GM12878 (cell line): ENCODE results near the gene CGB5. TPM values are rescaled to one million over a fixed set of nuclear protein-coding genes. Genes with fewer than 3 reads are reported as not detected.
"Not testable (repeated sequence)": the region's sequence is repeated elsewhere in the genome, so short reads cannot be mapped to it uniquely, and the experiment has no call there.

Experiments
- ATAC-seq: fragments of 200-7000 bp; cut with Tn5 transposase; 3 replicates; pipeline ENCODE4 v1.9.1; 2020; ENCODE audit warnings: mild to moderate bottlenecking, moderate library complexity
- BruUV-seq: library from RNA; stranded (reverse); fragments of 400-500 nt; replicated peaks from 2 replicates; lab custom pipeline; 2021; lab: Mats Ljungman, UMichigan
- CTCF ChIA-PET: fragments of 300-600 bp; sonication (Branson Sonifier 250); formaldehyde crosslinking; extraction: SDS; loops from one replicate; lab custom pipeline; 2021; ENCODE audit warnings: inconsistent platforms; lab: Yijun Ruan, JAX
- POLR2A ChIA-PET: fragments of 350-600 bp; formaldehyde crosslinking; extraction: SDS; loops from one replicate; lab custom pipeline; 2021; ENCODE audit warnings: inconsistent platforms; lab: Charles Lee
- RAD21 ChIA-PET: fragments of 300-600 bp; sonication (Branson Sonifier 250); formaldehyde crosslinking; loops from one replicate; lab custom pipeline; 2023; ENCODE audit warnings: antibody characterized with exemption; ENCODE audit not compliant: unreplicated experiment; lab: Charles Lee
- SMC1A ChIA-PET: fragments of 300-600 bp; sonication (Branson Sonifier 250); formaldehyde crosslinking; loops from one replicate; lab custom pipeline; 2023; ENCODE audit not compliant: unreplicated experiment, uncharacterized antibody; lab: Charles Lee
- DNase-seq: peaks from one replicate; pipeline ENCODE4 v3.0.0-alpha.2; 2011; ENCODE audit warnings: low read depth, low spot score
- FAIRE-seq: peaks from 3 replicates; lab custom pipeline; 2011; peaks lifted over from hg19 to GRCh38; lab: Jason Lieb, UNC
- H2AFZ ChIP-seq: 2 replicates; pipeline ENCODE4 v1.6.0; 2011; ENCODE audit warnings: low read depth, low read length, control low read depth; ENCODE audit not compliant: control insufficient read depth
- H3K27ac ChIP-seq: 2 replicates; pipeline ENCODE4 v1.5.1; 2011; ENCODE audit warnings: control low read depth; ENCODE audit not compliant: control insufficient read depth, insufficient read depth
- H3K27me3 ChIP-seq, 2 experiments: replicated peaks in 1 of 2; 2 replicates each; pipeline versions ENCODE4 v1.6.0 to v1.6.1; 2011; ENCODE audit warnings: low read length in 1 of 2; ENCODE audit not compliant: control insufficient read depth in 2 of 2, insufficient read depth in 2 of 2
- H3K36me3 ChIP-seq, 2 experiments: 2 replicates each; pipeline ENCODE4 v1.5.1; 2011; ENCODE audit warnings: low read length in 1 of 2; ENCODE audit not compliant: control insufficient read depth in 2 of 2, insufficient read depth in 2 of 2
- H3K4me1 ChIP-seq: 2 replicates; pipeline ENCODE4 v1.6.1; 2011; ENCODE audit warnings: mild to moderate bottlenecking, low read length, moderate library complexity, mixed read lengths; ENCODE audit not compliant: control insufficient read depth, insufficient read depth
- H3K4me2 ChIP-seq: 2 replicates; pipeline ENCODE4 v1.6.0; 2011; ENCODE audit warnings: control low read depth; ENCODE audit not compliant: control insufficient read depth, insufficient read depth
- H3K4me3 ChIP-seq: fragments of 200-600 bp; sonication (generic); 2 replicates; pipeline ENCODE4 v1.5.1; 2016
- H3K79me2 ChIP-seq: 2 replicates; pipeline ENCODE4 v1.6.0; 2011; ENCODE audit warnings: low read length; ENCODE audit not compliant: control insufficient read depth, insufficient read depth
- H3K9ac ChIP-seq: 2 replicates; pipeline ENCODE4 v1.8.0; 2011; ENCODE audit warnings: low read length, control low read depth, mixed read lengths; ENCODE audit not compliant: control insufficient read depth, insufficient read depth
- H3K9me3 ChIP-seq: replicated peaks from 3 replicates; pipeline ENCODE4 v1.5.1; 2011; ENCODE audit warnings: mild to moderate bottlenecking, low read length; ENCODE audit not compliant: control insufficient read depth, insufficient read depth
- H4K20me1 ChIP-seq: 2 replicates; pipeline ENCODE4 v1.6.0; 2011; ENCODE audit not compliant: control insufficient read depth, insufficient read depth
- ATF2 ChIP-seq: IDR thresholded peaks from 2 replicates; pipeline ENCODE4 v1.6.1; 2012; ENCODE audit warnings: low read length, inconsistent platforms
- CHD2 ChIP-seq: IDR thresholded peaks from 2 replicates; pipeline ENCODE4 v1.6.1; 2011; ENCODE audit warnings: low read depth, low read length, improper control_type of control experiment, borderline replicate concordance
- FOXM1 ChIP-seq: IDR thresholded peaks from 2 replicates; pipeline ENCODE4 v1.6.1; 2012; ENCODE audit warnings: low read depth, mild to moderate bottlenecking, inconsistent platforms, low read length, moderate library complexity
- IRF3 ChIP-seq: fragments of 450-650 bp; IDR thresholded peaks from 2 replicates; pipeline ENCODE4 v1.6.1; 2014; ENCODE audit warnings: mild to moderate bottlenecking
- RUNX3 ChIP-seq: IDR thresholded peaks from 2 replicates; pipeline ENCODE4 v1.6.1; 2012; ENCODE audit warnings: low read length, inconsistent platforms
- SPI1 ChIP-seq: IDR thresholded peaks from 2 replicates; pipeline ENCODE4 v1.6.1; 2011; ENCODE audit warnings: low read depth, mild to moderate bottlenecking, low read length, moderate library complexity, borderline replicate concordance; ENCODE audit not compliant: insufficient read depth
- WRNIP1 ChIP-seq: IDR thresholded peaks from 2 replicates; pipeline ENCODE4 v1.6.1; 2011; ENCODE audit warnings: low read depth, low read length, improper control_type of control experiment, borderline replicate concordance
- ZNF217 ChIP-seq: fragments of 450-650 bp; IDR thresholded peaks from 2 replicates; pipeline ENCODE4 v1.6.1; 2017; ENCODE audit warnings: antibody characterized with exemption, mild to moderate bottlenecking
- WGBS: methylation state at CpG from one replicate; pipeline ENCODE4 v1.1.6; 2016; ENCODE audit warnings: low lambda C conversion rate; ENCODE audit not compliant: insufficient replicate concordance, insufficient coverage; ENCODE audit errors: missing lambda C conversion rate; 5-methylcytosine and 5-hydroxymethylcytosine counted together
- in situ Hi-C: fragments of 300-500 bp; cut with MboI; formaldehyde crosslinking; loops from 9 replicates; pipeline ENCODE4 v1.14.3; 2018; ENCODE audit warnings: mixed read lengths
- intact Hi-C: fragments of 100-400 bp; cut with micrococcal nuclease; formaldehyde crosslinking; loops from one replicate; pipeline ENCODE4 v1.14.2; 2022; ENCODE audit not compliant: unreplicated experiment
- polyA plus RNA-seq, 11 experiments: library from polyadenylated mRNA; depleted of rRNA in 4 of 11; unstranded in 6 of 11; stranded (reverse) in 5 of 11; fragments of >200 nt; fragmentation: Nextera tagmentation in 4 of 11; fragmentation: Illumina TruSeq in 1 of 11; extraction: Ambion mirVana in 4 of 11; extraction: Trizol in 1 of 11; gene quantifications; 1 replicate in 1 of 11; 2 replicates in 10 of 11; pipeline versions ENCODE4 v1.2.1 to v1.2.3, GENCODE V29; 2011 to 2016; ENCODE audit warnings: inconsistent platforms in 2 of 11, missing spikeins in 2 of 11, low read depth in 1 of 11
- total RNA-seq, 4 experiments: library from RNA; depleted of rRNA in 3 of 4; stranded (reverse); fragments of >200 nt in 3 of 4; fragmentation: Illumina TruSeq in 1 of 4; extraction: Trizol in 1 of 4; gene quantifications; 2 replicates each; pipeline versions ENCODE4 v1.2.1 to v1.2.3, GENCODE V29; 2013 to 2021

Gene CGB5
- total and polyA plus RNA-seq, 10 of the 15 experiments (the other 5 are each of a cell fraction or from before 2014, with no cell fraction given) = not detected

GRCh38 chr19:49022116-49022515 lies 21.5 kb upstream of the CGB5 start:
- SMC1A ChIA-PET = no interaction called here
- TF ChIP-seq ZNF217 = no peak
- no peak for TF ChIP-seq SPI1
- TF ChIP-seq CHD2 = no peak
- no peak for TF ChIP-seq WRNIP1
- no peak for TF ChIP-seq FOXM1
- TF ChIP-seq ATF2 = no peak
- no peak for TF ChIP-seq IRF3
- no peak for TF ChIP-seq RUNX3
- FAIRE-seq (no peak), DNase-seq (no peak), ATAC-seq (no peak)
- Histone ChIP-seq H3K27ac (no peak overlapping the region), H3K9me3 (no peaks in the 10 kb centered on the region), H3K36me3 (no peaks in the 10 kb centered on the region), H2AFZ (no peak overlapping the region), H3K9ac (no peak overlapping the region), H3K79me2 (no peaks in the 10 kb centered on the region), H3K4me2 (no peak overlapping the region), H4K20me1 (no peaks in the 10 kb centered on the region), H3K4me3 (no peak overlapping the region), H3K4me1 (peaks cover 15% of the 10 kb centered on the region), H3K27me3 (no peaks in the 10 kb centered on the region)
- in situ Hi-C loops (no loop called here), intact Hi-C loops (no loop called here)
- POLR2A ChIA-PET = no interaction called here
- CTCF ChIA-PET = interaction anchor here (0.8 to 1.8 kb wide), 2 partner anchors 76 to 177 kb away, joined by 3 to 5 read pairs; no protein-coding TSS in a partner anchor
- RAD21 ChIA-PET = interaction anchor here (0.6 kb wide), 1 partner anchor 85 kb away, joined by 3 read pairs; no protein-coding TSS in a partner anchor
- 65% methylated on average over 8 of the region's 9 CpGs for WGBS
- no TSS peak for BruUV-seq

- POLR2A ChIA-PET, DNase-seq, H2AFZ ChIP-seq, SMC1A ChIA-PET, H3K36me3 ChIP-seq, BruUV-seq, H3K27me3 ChIP-seq, in situ Hi-C loops, CTCF ChIA-PET, H4K20me1 ChIP-seq, RAD21 ChIA-PET, intact Hi-C loops, ATAC-seq, H3K9me3 ChIP-seq, H3K79me2 ChIP-seq, H3K27ac ChIP-seq, H3K4me2 ChIP-seq, H3K4me3 ChIP-seq, H3K9ac ChIP-seq, FAIRE-seq: not testable (repeated sequence)
- 28% methylated on average over 15 of the region's 15 CpGs for WGBS
- H3K4me1 ChIP-seq = peaks cover 10% of the 10 kb centered on the region
Observed at GRCh38 chr19:49024233-49024632, 19.4 kb upstream of the CGB5 start, which contains the start of gene CGB3. Gene CGB3, minus strand, starts transcription at chr19:49024333. Its CDS starts 362 bp downstream, at chr19:49023971.

- in situ Hi-C loops, H3K27me3 ChIP-seq, H3K36me3 ChIP-seq, H2AFZ ChIP-seq, SMC1A ChIA-PET, H4K20me1 ChIP-seq, CTCF ChIA-PET, RAD21 ChIA-PET, intact Hi-C loops, POLR2A ChIA-PET, H3K4me2 ChIP-seq, DNase-seq, FAIRE-seq, ATAC-seq, H3K9ac ChIP-seq, H3K4me3 ChIP-seq, H3K9me3 ChIP-seq, BruUV-seq, H3K27ac ChIP-seq, H3K79me2 ChIP-seq: not testable (repeated sequence)
- 30% methylated on average over 4 of the region's 6 CpGs for WGBS
- peaks cover 10% of the 10 kb centered on the region for H3K4me1 ChIP-seq
Observed at GRCh38 chr19:49025088-49025487, 18.6 kb upstream of the CGB5 start.
